Measurements from ENCODE around the gene SPATS2L.

- TF ChIP-seq STAG1 (CRISPR knock-in tag; IDR thresholded peaks at IDR 0.05): no peak
- TF ChIP-seq JUN (CRISPR knock-in tag; IDR thresholded peaks at IDR 0.05): no peak
- TF ChIP-seq ZNF430 (CRISPR knock-in tag; IDR thresholded peaks at IDR 0.05): no peak
- no peak for TF ChIP-seq MTF1 (CRISPR knock-in tag; IDR thresholded peaks at IDR 0.05)
- TF ChIP-seq EZH2 (conservative IDR thresholded peaks at IDR 0.05; ENCODE audit: low read depth, low read length): no peak
- TF ChIP-seq, protein P1, sequence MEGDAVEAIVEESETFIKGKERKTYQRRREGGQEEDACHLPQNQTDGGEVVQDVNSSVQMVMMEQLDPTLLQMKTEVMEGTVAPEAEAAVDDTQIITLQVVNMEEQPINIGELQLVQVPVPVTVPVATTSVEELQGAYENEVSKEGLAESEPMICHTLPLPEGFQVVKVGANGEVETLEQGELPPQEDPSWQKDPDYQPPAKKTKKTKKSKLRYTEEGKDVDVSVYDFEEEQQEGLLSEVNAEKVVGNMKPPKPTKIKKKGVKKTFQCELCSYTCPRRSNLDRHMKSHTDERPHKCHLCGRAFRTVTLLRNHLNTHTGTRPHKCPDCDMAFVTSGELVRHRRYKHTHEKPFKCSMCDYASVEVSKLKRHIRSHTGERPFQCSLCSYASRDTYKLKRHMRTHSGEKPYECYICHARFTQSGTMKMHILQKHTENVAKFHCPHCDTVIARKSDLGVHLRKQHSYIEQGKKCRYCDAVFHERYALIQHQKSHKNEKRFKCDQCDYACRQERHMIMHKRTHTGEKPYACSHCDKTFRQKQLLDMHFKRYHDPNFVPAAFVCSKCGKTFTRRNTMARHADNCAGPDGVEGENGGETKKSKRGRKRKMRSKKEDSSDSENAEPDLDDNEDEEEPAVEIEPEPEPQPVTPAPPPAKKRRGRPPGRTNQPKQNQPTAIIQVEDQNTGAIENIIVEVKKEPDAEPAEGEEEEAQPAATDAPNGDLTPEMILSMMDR (CRISPR knock-in tag; IDR thresholded peaks at IDR 0.05): no peak
- no peak for TF ChIP-seq ZNF224 (CRISPR knock-in tag; IDR thresholded peaks at IDR 0.05)
- no peak for TF ChIP-seq ZNF749 (CRISPR knock-in tag; IDR thresholded peaks at IDR 0.05; ENCODE audit: borderline replicate concordance)
- no peak for TF ChIP-seq ZNF557 (CRISPR knock-in tag; IDR thresholded peaks at IDR 0.05)
- TF ChIP-seq, protein P2, sequence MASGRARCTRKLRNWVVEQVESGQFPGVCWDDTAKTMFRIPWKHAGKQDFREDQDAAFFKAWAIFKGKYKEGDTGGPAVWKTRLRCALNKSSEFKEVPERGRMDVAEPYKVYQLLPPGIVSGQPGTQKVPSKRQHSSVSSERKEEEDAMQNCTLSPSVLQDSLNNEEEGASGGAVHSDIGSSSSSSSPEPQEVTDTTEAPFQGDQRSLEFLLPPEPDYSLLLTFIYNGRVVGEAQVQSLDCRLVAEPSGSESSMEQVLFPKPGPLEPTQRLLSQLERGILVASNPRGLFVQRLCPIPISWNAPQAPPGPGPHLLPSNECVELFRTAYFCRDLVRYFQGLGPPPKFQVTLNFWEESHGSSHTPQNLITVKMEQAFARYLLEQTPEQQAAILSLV (CRISPR knock-in tag; IDR thresholded peaks at IDR 0.05; ENCODE audit: borderline replicate concordance): no peak
- TF ChIP-seq KAT7 (CRISPR knock-in tag; IDR thresholded peaks at IDR 0.05; ENCODE audit: borderline replicate concordance): no peak
- TF ChIP-seq FOXM1 (CRISPR knock-in tag; IDR thresholded peaks at IDR 0.05): no peak
- TF ChIP-seq, protein P3, sequence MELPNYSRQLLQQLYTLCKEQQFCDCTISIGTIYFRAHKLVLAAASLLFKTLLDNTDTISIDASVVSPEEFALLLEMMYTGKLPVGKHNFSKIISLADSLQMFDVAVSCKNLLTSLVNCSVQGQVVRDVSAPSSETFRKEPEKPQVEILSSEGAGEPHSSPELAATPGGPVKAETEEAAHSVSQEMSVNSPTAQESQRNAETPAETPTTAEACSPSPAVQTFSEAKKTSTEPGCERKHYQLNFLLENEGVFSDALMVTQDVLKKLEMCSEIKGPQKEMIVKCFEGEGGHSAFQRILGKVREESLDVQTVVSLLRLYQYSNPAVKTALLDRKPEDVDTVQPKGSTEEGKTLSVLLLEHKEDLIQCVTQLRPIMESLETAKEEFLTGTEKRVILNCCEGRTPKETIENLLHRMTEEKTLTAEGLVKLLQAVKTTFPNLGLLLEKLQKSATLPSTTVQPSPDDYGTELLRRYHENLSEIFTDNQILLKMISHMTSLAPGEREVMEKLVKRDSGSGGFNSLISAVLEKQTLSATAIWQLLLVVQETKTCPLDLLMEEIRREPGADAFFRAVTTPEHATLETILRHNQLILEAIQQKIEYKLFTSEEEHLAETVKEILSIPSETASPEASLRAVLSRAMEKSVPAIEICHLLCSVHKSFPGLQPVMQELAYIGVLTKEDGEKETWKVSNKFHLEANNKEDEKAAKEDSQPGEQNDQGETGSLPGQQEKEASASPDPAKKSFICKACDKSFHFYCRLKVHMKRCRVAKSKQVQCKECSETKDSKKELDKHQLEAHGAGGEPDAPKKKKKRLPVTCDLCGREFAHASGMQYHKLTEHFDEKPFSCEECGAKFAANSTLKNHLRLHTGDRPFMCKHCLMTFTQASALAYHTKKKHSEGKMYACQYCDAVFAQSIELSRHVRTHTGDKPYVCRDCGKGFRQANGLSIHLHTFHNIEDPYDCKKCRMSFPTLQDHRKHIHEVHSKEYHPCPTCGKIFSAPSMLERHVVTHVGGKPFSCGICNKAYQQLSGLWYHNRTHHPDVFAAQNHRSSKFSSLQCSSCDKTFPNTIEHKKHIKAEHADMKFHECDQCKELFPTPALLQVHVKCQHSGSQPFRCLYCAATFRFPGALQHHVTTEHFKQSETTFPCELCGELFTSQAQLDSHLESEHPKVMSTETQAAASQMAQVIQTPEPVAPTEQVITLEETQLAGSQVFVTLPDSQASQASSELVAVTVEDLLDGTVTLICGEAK (IDR thresholded peaks at IDR 0.05): no peak
- TF ChIP-seq, protein P3 (CRISPR knock-in tag; IDR thresholded peaks at IDR 0.05): no peak
- TF ChIP-seq MAX (IDR thresholded peaks at IDR 0.05): no peak
Observed at GRCh38 chr2:200329798-200330197, 23.3 kb downstream of the SPATS2L start.
